Measurements from ENCODE around the gene DHX9. TPM values are rescaled to one million over a fixed set of nuclear protein-coding genes. Genes with fewer than 3 reads are reported as not detected.

Gene DHX9
- total and polyA plus RNA-seq, 2 of the 13 experiments (the other 11 are each of a cell fraction or from before 2014, with no cell fraction given): 84.8 to 211 TPM

DNA sequence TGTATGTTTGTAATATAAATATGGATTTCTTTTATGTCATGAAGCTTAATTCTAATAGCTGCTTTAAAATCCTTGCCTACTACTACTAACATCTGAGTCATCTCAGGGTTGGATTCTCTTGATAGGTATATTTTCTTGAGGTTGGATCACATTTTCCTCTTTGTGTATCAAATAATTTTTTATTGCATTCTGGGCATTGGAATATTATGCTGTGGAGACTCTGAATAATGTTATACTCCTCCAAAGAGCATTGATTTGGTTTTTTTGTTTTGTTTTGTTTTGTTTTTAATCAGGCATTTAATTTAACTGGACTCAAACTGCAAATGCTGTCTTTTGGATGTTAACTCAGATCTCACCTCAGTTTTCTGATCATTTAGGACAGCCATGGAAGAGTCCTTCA is 8.0 kb downstream of the DHX9 start:
- no peak overlapping the region for H3K27ac ChIP-seq (ENCODE audit: extremely low read length, insufficient read depth, low read length)
- no peaks in the 10 kb centered on the region for H3K27me3 ChIP-seq (ENCODE audit: control insufficient read depth in 1 of 2, insufficient read depth in 2 of 2, low read length in 2 of 2)
- no peak overlapping the region for H3K9ac ChIP-seq (ENCODE audit: insufficient read depth, low read depth, low read length)
- FAIRE-seq (no peak), DNase-seq (ENCODE audit: low spot score) (no peak), ATAC-seq (no peak)
- H3K4me2 ChIP-seq (ENCODE audit: low read depth, low read length): no peak overlapping the region
- no peak overlapping the region for H2AFZ ChIP-seq (ENCODE audit: low read length)
- H3K9me3 ChIP-seq (ENCODE audit: low read length): no peaks in the 10 kb centered on the region
- H3K4me3 ChIP-seq (replicated peaks in 1 of 3; ENCODE audit: insufficient read depth in 1 of 3, low read depth in 2 of 3, low read length in 3 of 3): no peak overlapping the region
- peaks cover 21% of the 10 kb centered on the region for H3K4me1 ChIP-seq (ENCODE audit: insufficient read depth, low read length)
- TF ChIP-seq, protein P1, sequence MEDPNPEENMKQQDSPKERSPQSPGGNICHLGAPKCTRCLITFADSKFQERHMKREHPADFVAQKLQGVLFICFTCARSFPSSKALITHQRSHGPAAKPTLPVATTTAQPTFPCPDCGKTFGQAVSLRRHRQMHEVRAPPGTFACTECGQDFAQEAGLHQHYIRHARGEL (CRISPR knock-in tag; IDR thresholded peaks at IDR 0.05): no peak
- TF ChIP-seq HNRNPUL1 (IDR thresholded peaks at IDR 0.05; ENCODE audit: low read depth, low read length) (no peak), ARID2 (CRISPR knock-in tag; IDR thresholded peaks at IDR 0.05; ENCODE audit: borderline replicate concordance) (no peak), GATA4 (IDR thresholded peaks at IDR 0.05; ENCODE audit: borderline replicate concordance, low read depth) (no peak), ZNF468 (CRISPR knock-in tag; IDR thresholded peaks at IDR 0.05) (no peak), TBX2 (CRISPR knock-in tag; IDR thresholded peaks at IDR 0.05; ENCODE audit: borderline replicate concordance) (no peak), ARNT2 (CRISPR knock-in tag; IDR thresholded peaks at IDR 0.05; ENCODE audit: low read depth) (no peak), ZNF317 (CRISPR knock-in tag; IDR thresholded peaks at IDR 0.05) (no peak), ARNT (IDR thresholded peaks at IDR 0.05) (no peak), RXRA (CRISPR knock-in tag; IDR thresholded peaks at IDR 0.05) (no peak), ZNF703 (CRISPR knock-in tag; IDR thresholded peaks at IDR 0.05; ENCODE audit: borderline replicate concordance) (no peak)
- peaks cover 57% of the 10 kb centered on the region for H4K20me1 ChIP-seq (ENCODE audit: insufficient read depth, low read length)
- peaks cover 20 to 90% of the 10 kb centered on the region in 2 experiments for H3K36me3 ChIP-seq (replicated peaks in 1 of 2; ENCODE audit: control insufficient read depth in 1 of 2, insufficient read depth in 2 of 2, low read length in 2 of 2)
- BruUV-seq (replicated peaks): no TSS peak
- in situ Hi-C loops (cut with HindIII; ENCODE audit: extremely low pct_ligation_motif_present, low pct_unique_long_range_greater_than_20kb): loop anchor here (5.0 kb wide), 1 partner anchor 35 kb away; no protein-coding TSS in a partner anchor
- intact Hi-C loops (cut with micrococcal nuclease; ENCODE audit: unreplicated experiment): no loop called here
- CTCF ChIA-PET (ENCODE audit: low intra/inter-chr PET ratio, low total read pairs): no interaction called here
- peaks cover 86% of the 10 kb centered on the region for H3K79me2 ChIP-seq (ENCODE audit: insufficient read depth, low read length)
- POLR2A ChIA-PET: interaction anchor here (1.2 kb wide), 1 partner anchor 11 kb away, joined by 4 read pairs; no protein-coding TSS in a partner anchor
